Stomach (tissue), 4 donors: ENCODE data around the gene KIFAP3.

Experiments
- POLR2A ChIP-seq, 4 donors: fragments of 450-650 bp; IDR thresholded peaks; one replicate each; pipeline ENCODE4 v1.6.1; 2016; ENCODE audit warnings: antibody characterized with exemption in 4 of 4, control low read depth in 2 of 4, mild to moderate bottlenecking in 1 of 4, moderate library complexity in 1 of 4
- TF ChIP-seq, protein P1 (sequence below), 7 experiments: fragments of 450-650 bp in 4 of 7; fragments of 200-600 bp in 3 of 7; sonication (generic) in 3 of 7; IDR thresholded peaks; one replicate each; pipeline ENCODE4 v1.5.1; 2016 to 2019; ENCODE audit warnings: antibody characterized with exemption in 7 of 7, control low read depth in 2 of 7, mild to moderate bottlenecking in 1 of 7

- TF ChIP-seq, protein P1, sequence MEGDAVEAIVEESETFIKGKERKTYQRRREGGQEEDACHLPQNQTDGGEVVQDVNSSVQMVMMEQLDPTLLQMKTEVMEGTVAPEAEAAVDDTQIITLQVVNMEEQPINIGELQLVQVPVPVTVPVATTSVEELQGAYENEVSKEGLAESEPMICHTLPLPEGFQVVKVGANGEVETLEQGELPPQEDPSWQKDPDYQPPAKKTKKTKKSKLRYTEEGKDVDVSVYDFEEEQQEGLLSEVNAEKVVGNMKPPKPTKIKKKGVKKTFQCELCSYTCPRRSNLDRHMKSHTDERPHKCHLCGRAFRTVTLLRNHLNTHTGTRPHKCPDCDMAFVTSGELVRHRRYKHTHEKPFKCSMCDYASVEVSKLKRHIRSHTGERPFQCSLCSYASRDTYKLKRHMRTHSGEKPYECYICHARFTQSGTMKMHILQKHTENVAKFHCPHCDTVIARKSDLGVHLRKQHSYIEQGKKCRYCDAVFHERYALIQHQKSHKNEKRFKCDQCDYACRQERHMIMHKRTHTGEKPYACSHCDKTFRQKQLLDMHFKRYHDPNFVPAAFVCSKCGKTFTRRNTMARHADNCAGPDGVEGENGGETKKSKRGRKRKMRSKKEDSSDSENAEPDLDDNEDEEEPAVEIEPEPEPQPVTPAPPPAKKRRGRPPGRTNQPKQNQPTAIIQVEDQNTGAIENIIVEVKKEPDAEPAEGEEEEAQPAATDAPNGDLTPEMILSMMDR (IDR thresholded peaks at IDR 0.05): no peak
- TF ChIP-seq POLR2A (IDR thresholded peaks at IDR 0.05): no peak
Observed at GRCh38 chr1:169873582-169874199, 200.8 kb downstream of the KIFAP3 start.
